ENCODE measurements around the gene ANKRD7. TPM values are rescaled to one million over a fixed set of nuclear protein-coding genes. Genes with fewer than 3 reads are reported as not detected.
A peak's percentile ranks its signal among the peaks of the same experiment; 100 is the strongest.

The ANKRD7 gene
- polyA plus RNA-seq, 3 donors: not detected

DNA sequence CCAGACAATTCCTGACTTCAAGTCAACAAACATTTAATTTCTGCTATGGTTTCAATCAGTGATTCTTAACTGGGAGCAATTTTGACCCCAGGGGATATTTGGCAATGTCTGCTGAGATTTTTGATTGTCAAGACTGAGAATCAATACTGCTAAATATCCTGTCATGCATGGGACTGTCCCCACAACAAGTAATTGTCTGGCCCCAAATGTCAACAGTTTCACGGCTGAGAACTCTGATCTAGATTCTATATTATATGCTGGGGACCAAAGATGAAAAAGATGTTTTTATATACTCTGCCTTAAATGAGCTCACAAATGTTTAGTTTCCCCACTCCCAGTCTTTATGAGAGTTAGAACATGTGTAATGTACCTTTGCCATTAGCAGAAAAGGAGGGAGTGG lies 19.2 kb downstream of the ANKRD7 start:
- peaks cover 1 to 12% (median 7%) of the 10 kb centered on the region in 3 donors for H3K27me3 Mint-ChIP-seq (ENCODE audit: low read depth in 3 of 3)
- no CpG with 5 or more reads among the region's 1 CpG for WGBS (ENCODE audit: insufficient coverage)
- no peaks in the 10 kb centered on the region for H4K20me1 ChIP-seq (ENCODE audit: insufficient read depth, low read length)
- H3K27me3 ChIP-seq (ENCODE audit: control insufficient read depth in 2 of 2, insufficient read depth in 2 of 2, low read length in 2 of 2): no peaks in the 10 kb centered on the region
- H3K4me3 ChIP-seq (replicated peaks in 1 of 3; ENCODE audit: low read depth in 2 of 3, low read length in 3 of 3): no peak overlapping the region
- H3K9ac ChIP-seq (ENCODE audit: insufficient read depth, low read length, poor library complexity, severe bottlenecking): no peak overlapping the region
- no peak overlapping the region for H3K4me3 Mint-ChIP-seq
- no peak overlapping the region for H3K27ac ChIP-seq (ENCODE audit: low read depth in 1 of 2, low read length in 2 of 2)
- no peak overlapping the region for H3K4me2 ChIP-seq (replicated peaks; ENCODE audit: extremely low read depth, low read length, poor library complexity, severe bottlenecking)
- peaks cover 0 to 2% (median 0%) of the 10 kb centered on the region in 7 donors for H3K9me3 Mint-ChIP-seq
- no peaks in the 10 kb centered on the region for H3K36me3 ChIP-seq (replicated peaks in 1 of 2; ENCODE audit: control insufficient read depth in 1 of 2, insufficient read depth in 2 of 2, low read length in 2 of 2)
- H3K36me3 Mint-ChIP-seq: no peaks in the 10 kb centered on the region
- H2AFZ ChIP-seq (ENCODE audit: insufficient read depth, low read depth, low read length, poor library complexity, severe bottlenecking): no peak overlapping the region
- H3K4me1 Mint-ChIP-seq: no peaks in the 10 kb centered on the region
- no peak overlapping the region for H3K27ac Mint-ChIP-seq
- H3K4me1 ChIP-seq (ENCODE audit: control insufficient read depth in 1 of 2, insufficient read depth in 2 of 2, low read length in 2 of 2): no peaks in the 10 kb centered on the region
- TF ChIP-seq, protein P1, sequence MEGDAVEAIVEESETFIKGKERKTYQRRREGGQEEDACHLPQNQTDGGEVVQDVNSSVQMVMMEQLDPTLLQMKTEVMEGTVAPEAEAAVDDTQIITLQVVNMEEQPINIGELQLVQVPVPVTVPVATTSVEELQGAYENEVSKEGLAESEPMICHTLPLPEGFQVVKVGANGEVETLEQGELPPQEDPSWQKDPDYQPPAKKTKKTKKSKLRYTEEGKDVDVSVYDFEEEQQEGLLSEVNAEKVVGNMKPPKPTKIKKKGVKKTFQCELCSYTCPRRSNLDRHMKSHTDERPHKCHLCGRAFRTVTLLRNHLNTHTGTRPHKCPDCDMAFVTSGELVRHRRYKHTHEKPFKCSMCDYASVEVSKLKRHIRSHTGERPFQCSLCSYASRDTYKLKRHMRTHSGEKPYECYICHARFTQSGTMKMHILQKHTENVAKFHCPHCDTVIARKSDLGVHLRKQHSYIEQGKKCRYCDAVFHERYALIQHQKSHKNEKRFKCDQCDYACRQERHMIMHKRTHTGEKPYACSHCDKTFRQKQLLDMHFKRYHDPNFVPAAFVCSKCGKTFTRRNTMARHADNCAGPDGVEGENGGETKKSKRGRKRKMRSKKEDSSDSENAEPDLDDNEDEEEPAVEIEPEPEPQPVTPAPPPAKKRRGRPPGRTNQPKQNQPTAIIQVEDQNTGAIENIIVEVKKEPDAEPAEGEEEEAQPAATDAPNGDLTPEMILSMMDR (IDR thresholded peaks at IDR 0.05): no peak
- H3K79me2 ChIP-seq (ENCODE audit: insufficient read depth, low read length): no peaks in the 10 kb centered on the region
- DNase-seq: no peak
- H3K9me3 ChIP-seq (replicated peaks in 1 of 2; ENCODE audit: control insufficient read depth in 1 of 2, insufficient read depth in 1 of 2, low read length in 2 of 2): no peaks in the 10 kb centered on the region
- intact Hi-C loops (cut with micrococcal nuclease): no loop called here

DNA sequence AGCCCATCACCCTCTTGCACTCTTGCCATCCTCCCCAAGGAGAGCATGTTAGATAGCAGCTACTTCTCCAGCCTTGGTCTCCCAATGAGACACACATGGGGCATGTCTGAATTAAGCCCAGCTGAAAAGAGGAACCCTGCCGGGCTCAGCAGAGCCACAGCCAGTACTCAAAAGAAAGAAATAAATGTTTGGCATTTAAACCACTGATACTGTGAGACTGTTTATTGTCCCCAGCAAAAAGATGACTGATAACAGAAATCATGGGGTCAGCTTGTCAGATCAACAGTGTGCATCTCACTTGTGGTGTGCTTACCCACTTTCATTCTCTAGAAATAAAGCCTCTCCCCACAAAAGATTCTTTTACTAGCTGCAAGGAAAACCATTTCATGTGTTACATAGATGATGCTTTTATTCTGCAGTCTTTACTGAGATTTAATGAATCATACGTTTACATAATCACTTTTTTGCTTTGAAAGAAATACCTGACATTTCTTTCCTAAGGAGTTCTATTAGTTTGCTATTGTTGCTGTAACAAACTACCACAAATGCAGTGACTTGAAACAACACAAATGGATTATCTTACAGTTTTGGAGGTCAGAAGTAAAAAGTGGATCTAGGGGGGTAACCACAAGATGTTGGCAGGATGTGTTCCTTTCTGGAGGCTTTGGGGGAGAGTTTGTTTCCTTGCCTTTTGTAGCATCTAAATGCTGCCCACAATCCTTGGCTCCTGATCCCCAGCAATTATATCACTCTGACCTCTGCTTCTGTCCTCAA lies 20.9 kb downstream of the ANKRD7 start:
- Histone ChIP-seq H3K9me3 (replicated peaks in 1 of 2; ENCODE audit: control insufficient read depth in 1 of 2, insufficient read depth in 1 of 2, low read length in 2 of 2) (no peaks in the 10 kb centered on the region), H3K4me1 (ENCODE audit: control insufficient read depth in 1 of 2, insufficient read depth in 2 of 2, low read length in 2 of 2) (no peaks in the 10 kb centered on the region), H3K27ac (ENCODE audit: low read depth in 1 of 2, low read length in 2 of 2) (no peak overlapping the region), H3K79me2 (ENCODE audit: insufficient read depth, low read length) (no peaks in the 10 kb centered on the region), H3K4me3 (replicated peaks in 1 of 3; ENCODE audit: low read depth in 2 of 3, low read length in 3 of 3) (no peak overlapping the region), H4K20me1 (ENCODE audit: insufficient read depth, low read length) (no peaks in the 10 kb centered on the region), H3K9ac (ENCODE audit: insufficient read depth, low read length, poor library complexity, severe bottlenecking) (no peak overlapping the region), H3K27me3 (ENCODE audit: control insufficient read depth in 2 of 2, insufficient read depth in 2 of 2, low read length in 2 of 2) (no peaks in the 10 kb centered on the region), H3K36me3 (replicated peaks in 1 of 2; ENCODE audit: control insufficient read depth in 1 of 2, insufficient read depth in 2 of 2, low read length in 2 of 2) (no peaks in the 10 kb centered on the region), H2AFZ (ENCODE audit: insufficient read depth, low read depth, low read length, poor library complexity, severe bottlenecking) (no peak overlapping the region), H3K4me2 (replicated peaks; ENCODE audit: extremely low read depth, low read length, poor library complexity, severe bottlenecking) (no peak overlapping the region)
- DNase-seq: no peak
- Mint-ChIP-seq H3K36me3 (no peaks in the 10 kb centered on the region), H3K27me3 (ENCODE audit: low read depth in 3 of 3) (peaks cover 4 to 12% (median 7%) of the 10 kb centered on the region in 3 donors), H3K4me3 (peak overlapping the region in 1 of 2 donors; percentile 23), H3K27ac (no peak overlapping the region), H3K9me3 (peaks cover 0 to 2% (median 0%) of the 10 kb centered on the region in 7 donors), H3K4me1 (no peaks in the 10 kb centered on the region)
- intact Hi-C loops (cut with micrococcal nuclease): no loop called here
- WGBS (ENCODE audit: insufficient coverage): no CpG with 5 or more reads among the region's 2 CpGs
- TF ChIP-seq, protein P1 (IDR thresholded peaks at IDR 0.05): no peak

All from CD14-positive monocyte (primary cell).